Measurements from ENCODE around the gene ACKR4.
"Not testable (repeated sequence)": the region's sequence is repeated elsewhere in the genome, so short reads cannot be mapped to it uniquely, and the experiment has no call there.

ACKR4 gene

GRCh38 chr3:132555306-132556035 lies 41.6 kb upstream of the ACKR4 start:
- DNase-seq (ENCODE audit: extremely low spot score) = no peak
- ChIA-PET CTCF (interaction anchor here (0.7 kb wide), 1 partner anchor 87 kb away, joined by 4 read pairs; no protein-coding TSS in a partner anchor), POLR2A (no interaction called here)

GRCh38 chr3:132556036-132556386 lies 41.1 kb upstream of the ACKR4 start:
- CTCF ChIA-PET = interaction anchor here (0.7 kb wide), 1 partner anchor 86 kb away, joined by 4 read pairs; no protein-coding TSS in a partner anchor
- POLR2A ChIA-PET; DNase-seq (ENCODE audit: extremely low spot score): not testable (repeated sequence)

More at GRCh38 chr3:132555306-132556035, 41.6 kb upstream of the ACKR4 start:
- TF ChIP-seq TARDBP (IDR thresholded peaks at IDR 0.05) = no peak
- TF ChIP-seq HDGF (IDR thresholded peaks at IDR 0.05; ENCODE audit: borderline replicate concordance) = no peak
- TF ChIP-seq PKNOX1 (IDR thresholded peaks at IDR 0.05) = no peak
- TF ChIP-seq ZNF384 (IDR thresholded peaks at IDR 0.05) = no peak
- no peak for TF ChIP-seq NFRKB (IDR thresholded peaks at IDR 0.05)
- no peak for TF ChIP-seq ELF4 (IDR thresholded peaks at IDR 0.05)
- TF ChIP-seq SUZ12 (IDR thresholded peaks at IDR 0.05) = no peak
- no peak for TF ChIP-seq ARNT (IDR thresholded peaks at IDR 0.05)
- no peak for TF ChIP-seq BHLHE40 (IDR thresholded peaks at IDR 0.05; ENCODE audit: borderline replicate concordance)
- TF ChIP-seq FOXK2 (IDR thresholded peaks at IDR 0.05) = no peak
- TF ChIP-seq L3MBTL2 (conservative IDR thresholded peaks at IDR 0.05) = no peak
- no peak for TF ChIP-seq FOXM1 (IDR thresholded peaks at IDR 0.05; ENCODE audit: borderline replicate concordance)
- TF ChIP-seq LEF1 (IDR thresholded peaks at IDR 0.05; ENCODE audit: borderline replicate concordance) = no peak
- no peak for TF ChIP-seq CTBP1 (IDR thresholded peaks at IDR 0.05; ENCODE audit: borderline replicate concordance)
- TF ChIP-seq SP1 (IDR thresholded peaks at IDR 0.05) = no peak

- no peak for DNase-seq (ENCODE audit: extremely low spot score)
- TF ChIP-seq ZNF384 (IDR thresholded peaks at IDR 0.05) = no peak
- no peak for TF ChIP-seq L3MBTL2 (conservative IDR thresholded peaks at IDR 0.05)
- TF ChIP-seq FOXM1 (IDR thresholded peaks at IDR 0.05; ENCODE audit: borderline replicate concordance) = no peak
- no peak for TF ChIP-seq FOXK2 (IDR thresholded peaks at IDR 0.05)
- no peak for TF ChIP-seq PKNOX1 (IDR thresholded peaks at IDR 0.05)
- TF ChIP-seq TARDBP (IDR thresholded peaks at IDR 0.05) = no peak
- no peak for TF ChIP-seq CTBP1 (IDR thresholded peaks at IDR 0.05; ENCODE audit: borderline replicate concordance)
- no peak for TF ChIP-seq ARNT (IDR thresholded peaks at IDR 0.05)
- no peak for TF ChIP-seq BHLHE40 (IDR thresholded peaks at IDR 0.05; ENCODE audit: borderline replicate concordance)
- no peak for TF ChIP-seq SP1 (IDR thresholded peaks at IDR 0.05)
- no peak for TF ChIP-seq NFRKB (IDR thresholded peaks at IDR 0.05)
- TF ChIP-seq SUZ12 (IDR thresholded peaks at IDR 0.05) = no peak
- TF ChIP-seq LEF1 (IDR thresholded peaks at IDR 0.05; ENCODE audit: borderline replicate concordance) = no peak
- ChIA-PET POLR2A (no interaction called here), CTCF (no interaction called here)
Observed at GRCh38 chr3:132556508-132557159, 40.4 kb upstream of the ACKR4 start.

- ChIA-PET CTCF (no interaction called here), POLR2A (no interaction called here)
- no peak for TF ChIP-seq CTBP1 (IDR thresholded peaks at IDR 0.05; ENCODE audit: borderline replicate concordance)
- TF ChIP-seq L3MBTL2 (conservative IDR thresholded peaks at IDR 0.05) = no peak
- no peak for TF ChIP-seq PKNOX1 (IDR thresholded peaks at IDR 0.05)
- no peak for TF ChIP-seq ELF4 (IDR thresholded peaks at IDR 0.05)
- no peak for TF ChIP-seq TARDBP (IDR thresholded peaks at IDR 0.05)
- TF ChIP-seq HDGF (IDR thresholded peaks at IDR 0.05; ENCODE audit: borderline replicate concordance) = no peak
- no peak for TF ChIP-seq BHLHE40 (IDR thresholded peaks at IDR 0.05; ENCODE audit: borderline replicate concordance)
- TF ChIP-seq SUZ12 (IDR thresholded peaks at IDR 0.05) = no peak
- no peak for TF ChIP-seq SP1 (IDR thresholded peaks at IDR 0.05)
- TF ChIP-seq ARNT (IDR thresholded peaks at IDR 0.05) = no peak
- no peak for TF ChIP-seq NFRKB (IDR thresholded peaks at IDR 0.05)
- DNase-seq (ENCODE audit: extremely low spot score) = no peak
Observed at GRCh38 chr3:132561003-132561402, 36.1 kb upstream of the ACKR4 start.

GRCh38 chr3:132563420-132564069 lies 33.5 kb upstream of the ACKR4 start:
- POLR2A ChIA-PET = no interaction called here
- TF ChIP-seq TARDBP (IDR thresholded peaks at IDR 0.05) = no peak
- TF ChIP-seq FOXM1 (IDR thresholded peaks at IDR 0.05; ENCODE audit: borderline replicate concordance) = no peak
- TF ChIP-seq FOXA1 (IDR thresholded peaks at IDR 0.05) = no peak
- CTCF ChIA-PET = no interaction called here
- DNase-seq (ENCODE audit: extremely low spot score) = no peak

GRCh38 chr3:132564070-132564465 lies 33.0 kb upstream of the ACKR4 start:
- no peak for DNase-seq (ENCODE audit: extremely low spot score)
- POLR2A ChIA-PET = no interaction called here
- CTCF ChIA-PET = no interaction called here
- TF ChIP-seq PKNOX1 (IDR thresholded peaks at IDR 0.05) (no peak), FOXA1 (IDR thresholded peaks at IDR 0.05) (no peak), L3MBTL2 (conservative IDR thresholded peaks at IDR 0.05) (no peak), HDGF (IDR thresholded peaks at IDR 0.05; ENCODE audit: borderline replicate concordance) (no peak), ELF4 (IDR thresholded peaks at IDR 0.05) (no peak), SUZ12 (IDR thresholded peaks at IDR 0.05) (no peak), CTBP1 (IDR thresholded peaks at IDR 0.05; ENCODE audit: borderline replicate concordance) (no peak), BHLHE40 (IDR thresholded peaks at IDR 0.05; ENCODE audit: borderline replicate concordance) (no peak), ZNF384 (IDR thresholded peaks at IDR 0.05) (no peak), SP1 (IDR thresholded peaks at IDR 0.05) (no peak), FOXM1 (IDR thresholded peaks at IDR 0.05; ENCODE audit: borderline replicate concordance) (no peak), TARDBP (IDR thresholded peaks at IDR 0.05) (no peak), ARNT (IDR thresholded peaks at IDR 0.05) (no peak), FOXK2 (IDR thresholded peaks at IDR 0.05) (no peak), LEF1 (IDR thresholded peaks at IDR 0.05; ENCODE audit: borderline replicate concordance) (no peak), NFRKB (IDR thresholded peaks at IDR 0.05) (no peak)
